HL-60/S4 (cell line): Measurements from ENCODE around the gene PDSS2.
"Not testable (repeated sequence)": the region's sequence is repeated elsewhere in the genome, so short reads cannot be mapped to it uniquely, and the experiment has no call there.

ENCODE experiments used
- in situ Hi-C: fragments of 300-500 bp; cut with MboI; formaldehyde crosslinking; loops from 2 replicates; pipeline ENCODE4 v1.14.3; 2022; ENCODE audit warnings: low sequenced_read_pairs

Gene PDSS2

GRCh38 chr6:107475826-107476225 lies 16.5 kb upstream of the PDSS2 start:
- in situ Hi-C loops, result not testable (repeated sequence)

- in situ Hi-C loops, result not testable (repeated sequence)
These were observed 16.0 kb upstream of the PDSS2 start for GRCh38 chr6:107475360-107475759.

GRCh38 chr6:107473660-107474059 lies 14.3 kb upstream of the PDSS2 start:
- in situ Hi-C loops, result no loop called here

GRCh38 chr6:107470364-107470763 lies 11.0 kb upstream of the PDSS2 start:
- in situ Hi-C loops, result no loop called here

GRCh38 chr6:107466062-107466461 lies 6.7 kb upstream of the PDSS2 start:
- in situ Hi-C loops, result no loop called here

- in situ Hi-C loops, result no loop called here
These were observed 793 bp upstream of the PDSS2 start for GRCh38 chr6:107460083-107460631.

- in situ Hi-C loops, result no loop called here
These were observed 587 bp downstream of the PDSS2 start for GRCh38 chr6:107458672-107459282.

GRCh38 chr6:107448776-107449175 lies 10.6 kb downstream of the PDSS2 start:
- in situ Hi-C loops, result no loop called here

- in situ Hi-C loops, result no loop called here
These were observed 11.6 kb downstream of the PDSS2 start for GRCh38 chr6:107447663-107448216.

GRCh38 chr6:107444277-107444676 lies 15.1 kb downstream of the PDSS2 start:
- in situ Hi-C loops, result no loop called here

- in situ Hi-C loops, result no loop called here
These were observed 15.6 kb downstream of the PDSS2 start for GRCh38 chr6:107443608-107444267.

- in situ Hi-C loops, result no loop called here
These were observed 16.3 kb downstream of the PDSS2 start for GRCh38 chr6:107442938-107443607.

- in situ Hi-C loops, result no loop called here
These were observed 17.7 kb downstream of the PDSS2 start for GRCh38 chr6:107441682-107442081.

GRCh38 chr6:107440936-107441335 lies 18.4 kb downstream of the PDSS2 start:
- in situ Hi-C loops, result no loop called here

- in situ Hi-C loops, result no loop called here
These were observed 20.0 kb downstream of the PDSS2 start for GRCh38 chr6:107439406-107439805.

GRCh38 chr6:107437691-107438090 lies 21.7 kb downstream of the PDSS2 start:
- in situ Hi-C loops, result no loop called here

- in situ Hi-C loops, result no loop called here
These were observed 22.5 kb downstream of the PDSS2 start for GRCh38 chr6:107436881-107437280.

- in situ Hi-C loops, result no loop called here
These were observed 23.6 kb downstream of the PDSS2 start for GRCh38 chr6:107435798-107436197.

- in situ Hi-C loops, result no loop called here
These were observed 24.6 kb downstream of the PDSS2 start for GRCh38 chr6:107434812-107435211.

- in situ Hi-C loops, result not testable (repeated sequence)
These were observed 33.4 kb downstream of the PDSS2 start for GRCh38 chr6:107425951-107426350.

- in situ Hi-C loops, result no loop called here
These were observed 35.8 kb downstream of the PDSS2 start for GRCh38 chr6:107423474-107423990.
